HT1080 (cell line): Measurements from ENCODE around the gene C4B. TPM values are rescaled to one million over a fixed set of nuclear protein-coding genes. Genes with fewer than 3 reads are reported as not detected.
"Not testable (repeated sequence)": the region's sequence is repeated elsewhere in the genome, so short reads cannot be mapped to it uniquely, and the experiment has no call there.

Experiments used
- DNase-seq: peaks from one replicate; pipeline ENCODE4 v3.0.0-alpha.2; 2015; ENCODE audit warnings: low read depth
- total RNA-seq: library from RNA; depleted of rRNA; stranded (reverse); fragments of >200 nt; shearing (Covaris generic); gene quantifications from 2 replicates; pipeline ENCODE4 v1.2.3, GENCODE V29; 2014

C4B gene
- total RNA-seq, 1 experiment from 2014 or later, result 0.27 TPM

- DNase-seq, result not testable (repeated sequence)
Measured at GRCh38 chr6:31980998-31981397, 33.6 kb upstream of the C4B start.

- DNase-seq, result not testable (repeated sequence)
Measured at GRCh38 chr6:31981744-31982143, 32.9 kb upstream of the C4B start, which contains the start of gene C4A. C4A (plus strand) TSS chr6:31982057; CDS start chr6:31982108, 51 bp downstream.

- not testable (repeated sequence) for DNase-seq
Measured at GRCh38 chr6:31989363-31989762, 25.2 kb upstream of the C4B start.

- DNase-seq, result not testable (repeated sequence)
Measured at GRCh38 chr6:31994421-31994820, 20.2 kb upstream of the C4B start.

GRCh38 chr6:31996385-31996784 is 18.2 kb upstream of the C4B start:
- not testable (repeated sequence) for DNase-seq

- DNase-seq, result not testable (repeated sequence)
Measured at GRCh38 chr6:32002546-32003268, 11.9 kb upstream of the C4B start.

- not testable (repeated sequence) for DNase-seq
Measured at GRCh38 chr6:32003301-32003700, 11.3 kb upstream of the C4B start.

GRCh38 chr6:32004393-32004792 is 10.2 kb upstream of the C4B start:
- DNase-seq, result not testable (repeated sequence)

- DNase-seq, result not testable (repeated sequence)
Measured at GRCh38 chr6:32004864-32005537, 9.6 kb upstream of the C4B start.

GRCh38 chr6:32005538-32005880 is 9.1 kb upstream of the C4B start:
- not testable (repeated sequence) for DNase-seq

GRCh38 chr6:32005991-32006529 is 8.5 kb upstream of the C4B start:
- not testable (repeated sequence) for DNase-seq

- not testable (repeated sequence) for DNase-seq
Measured at GRCh38 chr6:32007086-32007485, 7.5 kb upstream of the C4B start.

GRCh38 chr6:32008037-32008436 is 6.6 kb upstream of the C4B start:
- not testable (repeated sequence) for DNase-seq

GRCh38 chr6:32008616-32009015 is 6.0 kb upstream of the C4B start:
- not testable (repeated sequence) for DNase-seq

- DNase-seq, result not testable (repeated sequence)
Measured at GRCh38 chr6:32009537-32009936, 5.1 kb upstream of the C4B start.

GRCh38 chr6:32010856-32011530 is 3.6 kb upstream of the C4B start:
- DNase-seq, result not testable (repeated sequence)

GRCh38 chr6:32012941-32013617 is 1.5 kb upstream of the C4B start:
- not testable (repeated sequence) for DNase-seq

GRCh38 chr6:32013738-32014137 is 857 bp upstream of the C4B start:
- DNase-seq, result not testable (repeated sequence)

GRCh38 chr6:32022100-32022499 is 7.5 kb downstream of the C4B start:
- DNase-seq, result not testable (repeated sequence)

- not testable (repeated sequence) for DNase-seq
Measured at GRCh38 chr6:32028631-32029030, 14.0 kb downstream of the C4B start.

- not testable (repeated sequence) for DNase-seq
Measured at GRCh38 chr6:32029553-32029952, 15.0 kb downstream of the C4B start.
